Endothelial cell of umbilical vein (primary cell): Measurements from ENCODE around the gene DNAAF2. TPM values are rescaled to one million over a fixed set of nuclear protein-coding genes. Genes with fewer than 3 reads are reported as not detected.

Source experiments
- BruUV-seq: library from RNA; stranded (reverse); fragments of 400-500 nt; replicated peaks from 2 replicates; lab custom pipeline; 2021; lab: Mats Ljungman, UMichigan
- CTCF ChIA-PET: fragments of 300-600, 350-600 bp; sonication (Branson Sonifier 250); formaldehyde crosslinking; loops from one replicate; lab custom pipeline; 2021; ENCODE audit warnings: antibody characterized with exemption, inconsistent platforms; lab: Charles Lee
- POLR2A ChIA-PET: fragments of 300-600, 350-600 bp; sonication (Branson Sonifier 250); formaldehyde crosslinking; loops from one replicate; lab custom pipeline; 2021; ENCODE audit warnings: antibody characterized with exemption, inconsistent platforms; lab: Charles Lee
- DNase-seq: peaks from one replicate; pipeline ENCODE4 v3.0.0-alpha.2; 2011; ENCODE audit warnings: low read depth, low spot score
- FAIRE-seq: peaks from 2 replicates; lab custom pipeline; 2011; peaks lifted over from hg19 to GRCh38; lab: Jason Lieb, UNC
- H2AFZ ChIP-seq: 2 replicates; pipeline ENCODE4 v1.6.0; 2012; ENCODE audit warnings: low read depth, low read length, control low read depth, inconsistent platforms
- H3K27ac ChIP-seq: 2 replicates; pipeline ENCODE4 v1.5.1; 2011; ENCODE audit warnings: low read depth, mild to moderate bottlenecking, control low read depth, low read length, moderate library complexity; ENCODE audit not compliant: insufficient read depth
- H3K27me3 ChIP-seq, 2 experiments: 2 replicates each; pipeline versions ENCODE4 v1.6.0 to v1.6.1; 2011; ENCODE audit warnings: low read length in 2 of 2, mixed read lengths in 1 of 2; ENCODE audit not compliant: control insufficient read depth in 2 of 2, insufficient read depth in 2 of 2
- H3K36me3 ChIP-seq, 2 experiments: 2 replicates in 1 of 2; 3 replicates in 1 of 2; pipeline ENCODE4 v1.5.1; 2011; ENCODE audit warnings: low read length in 2 of 2, mild to moderate bottlenecking in 1 of 2, moderate library complexity in 1 of 2; ENCODE audit not compliant: control insufficient read depth in 2 of 2, insufficient read depth in 2 of 2; ENCODE audit errors: extremely low read depth in 1 of 2
- H3K4me1 ChIP-seq: 3 replicates; pipeline ENCODE4 v1.5.1; 2011; ENCODE audit warnings: mild to moderate bottlenecking, low read length; ENCODE audit not compliant: control insufficient read depth, insufficient read depth; ENCODE audit errors: extremely low read depth
- H3K4me2 ChIP-seq: 2 replicates; pipeline ENCODE4 v1.6.1; 2011; ENCODE audit warnings: low read length, control low read depth, mixed read lengths; ENCODE audit not compliant: insufficient read depth
- H3K4me3 ChIP-seq, 3 experiments: fragments of 200-600 bp in 1 of 3; sonication (generic), shearing (Covaris generic) in 1 of 3; replicated peaks in 1 of 3; 2 replicates each; pipeline ENCODE4 v1.5.1; 2011 to 2016; ENCODE audit warnings: control low read depth in 3 of 3, low read length in 3 of 3, mild to moderate bottlenecking in 2 of 3, inconsistent platforms in 1 of 3, low read depth in 1 of 3, moderate library complexity in 1 of 3; ENCODE audit not compliant: insufficient read depth in 1 of 3
- H3K79me2 ChIP-seq: 2 replicates; pipeline ENCODE4 v1.6.0; 2012; ENCODE audit warnings: low read length, inconsistent platforms; ENCODE audit not compliant: control insufficient read depth, insufficient read depth
- H3K9ac ChIP-seq: replicated peaks from 2 replicates; pipeline ENCODE3; 2011; ENCODE audit warnings: low read length, control low read depth; ENCODE audit not compliant: insufficient read depth; ENCODE audit errors: extremely low read depth
- H3K9me1 ChIP-seq: replicated peaks from 3 replicates; pipeline ENCODE4 v1.6.0; 2011; ENCODE audit warnings: mild to moderate bottlenecking, low read length; ENCODE audit not compliant: control insufficient read depth, insufficient read depth; ENCODE audit errors: extremely low read depth
- H3K9me3 ChIP-seq: replicated peaks from 2 replicates; pipeline ENCODE4 v1.5.1; 2012; ENCODE audit warnings: low read length, inconsistent platforms; ENCODE audit not compliant: control insufficient read depth, insufficient read depth
- H4K20me1 ChIP-seq: replicated peaks from 2 replicates; pipeline ENCODE3; 2011; ENCODE audit warnings: mild to moderate bottlenecking, low read length; ENCODE audit not compliant: control insufficient read depth, insufficient read depth; ENCODE audit errors: extremely low read depth
- EZH2 ChIP-seq: IDR thresholded peaks from 2 replicates; pipeline ENCODE4 v1.6.1; 2012; ENCODE audit warnings: borderline replicate concordance, low read depth, mild to moderate bottlenecking, moderate library complexity, low read length, inconsistent platforms; ENCODE audit not compliant: severe bottlenecking
- FOS ChIP-seq: IDR thresholded peaks from 2 replicates; pipeline ENCODE4 v1.6.1; 2011; ENCODE audit warnings: mild to moderate bottlenecking, low read length, moderate library complexity, borderline replicate concordance; ENCODE audit not compliant: insufficient read depth
- GATA2 ChIP-seq: IDR thresholded peaks from 2 replicates; pipeline ENCODE4 v1.7.0; 2011; ENCODE audit warnings: low read depth, mild to moderate bottlenecking, moderate library complexity, mixed read lengths, low read length; ENCODE audit not compliant: insufficient read length, insufficient read depth
- JUN ChIP-seq: IDR thresholded peaks from 2 replicates; pipeline ENCODE4 v1.6.1; 2011; ENCODE audit warnings: borderline replicate concordance, low read depth; ENCODE audit not compliant: insufficient read length, insufficient read depth
- MYC ChIP-seq: IDR thresholded peaks from one replicate; pipeline ENCODE4 v1.6.1; 2011; ENCODE audit warnings: mild to moderate bottlenecking, low read depth, low read length
- POLR2A ChIP-seq: IDR thresholded peaks from 2 replicates; pipeline ENCODE4 v1.6.1; 2012; ENCODE audit warnings: low read depth, mild to moderate bottlenecking, control low read depth, low read length
- POLR2AphosphoS5 ChIP-seq: IDR thresholded peaks from 2 replicates; pipeline ENCODE4 v1.6.1; 2012; ENCODE audit warnings: low read depth, mild to moderate bottlenecking, control low read depth, low read length, moderate library complexity; ENCODE audit not compliant: insufficient read depth
- dilution Hi-C: fragments of 300-500 bp; cut with MboI; formaldehyde crosslinking; loops from one replicate; pipeline ENCODE4 v1.15.0; 2019; ENCODE audit warnings: low sequenced_read_pairs; ENCODE audit not compliant: extremely low pct_ligation_motif_present
- intact Hi-C: fragments of 100-400 bp; cut with micrococcal nuclease; formaldehyde crosslinking; loops from one replicate; pipeline ENCODE4 v1.10.0; 2022
- polyA plus RNA-seq, 4 experiments: library from polyadenylated mRNA; depleted of rRNA in 3 of 4; stranded (reverse) in 3 of 4; unstranded in 1 of 4; fragments of >200 nt; gene quantifications; 2 replicates each; pipeline versions ENCODE4 v1.2.1 to v1.2.3, GENCODE V29; 2011 to 2012; ENCODE audit warnings: missing spikeins in 1 of 4
- total RNA-seq: library from RNA; stranded (reverse); gene quantifications from 2 replicates; pipeline ENCODE4 v1.2.3, GENCODE V29; 2021
- TF ChIP-seq, protein P1 (sequence below): IDR thresholded peaks from 2 replicates; pipeline ENCODE4 v1.6.1; 2011; ENCODE audit not compliant: insufficient read depth, insufficient read length
- TF ChIP-seq, protein P2 (sequence below), 2 donors: IDR thresholded peaks; 1 replicate in 1 of 2; 2 replicates in 1 of 2; pipeline ENCODE4 v1.5.1; 2011; ENCODE audit warnings: low read length in 2 of 2, mild to moderate bottlenecking in 2 of 2, moderate library complexity in 2 of 2, control low read depth in 1 of 2, inconsistent platforms in 1 of 2, low read depth in 1 of 2; ENCODE audit not compliant: insufficient read depth in 1 of 2; ENCODE audit errors: extremely low read depth in 1 of 2

DNAAF2 gene
- total and polyA plus RNA-seq, 2 donors (not counting 3 experiments of a cell fraction or from before 2014, with no cell fraction given): 3.0 to 5.7 TPM

DNA sequence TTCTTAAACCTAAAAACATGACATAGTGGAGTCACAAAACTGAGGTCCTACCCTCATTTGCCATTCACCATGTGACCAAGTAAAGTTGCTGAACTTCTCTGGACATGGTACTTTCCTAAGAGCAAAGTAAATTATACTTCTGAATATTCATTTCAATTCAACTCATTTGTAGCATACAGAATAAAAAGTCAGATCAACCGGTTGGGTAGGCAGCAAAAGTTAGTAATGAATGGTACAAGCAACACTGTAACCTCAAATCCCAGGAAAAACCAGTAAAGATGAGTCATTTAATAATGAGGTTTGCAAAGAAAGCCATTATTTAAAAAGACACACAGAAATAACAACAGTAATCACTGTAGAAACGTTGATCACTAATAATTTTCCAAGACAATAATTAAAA, 44.2 kb upstream of the DNAAF2 start:
- Histone ChIP-seq H4K20me1 (no peaks in the 10 kb centered on the region), H3K27ac (no peak overlapping the region), H3K79me2 (no peaks in the 10 kb centered on the region), H3K27me3 (no peaks in the 10 kb centered on the region), H3K9me1 (no peaks in the 10 kb centered on the region), H3K4me2 (no peak overlapping the region), H2AFZ (no peak overlapping the region), H3K9me3 (no peaks in the 10 kb centered on the region), H3K4me1 (no peaks in the 10 kb centered on the region), H3K9ac (no peak overlapping the region), H3K4me3 (no peak overlapping the region), H3K36me3 (no peaks in the 10 kb centered on the region)
- intact Hi-C loops: no loop called here
- FAIRE-seq (no peak), DNase-seq (no peak)
- BruUV-seq: no TSS peak
- POLR2A ChIA-PET: no interaction called here
- dilution Hi-C loops: no loop called here
- CTCF ChIA-PET: no interaction called here
- no peak for TF ChIP-seq POLR2AphosphoS5
- TF ChIP-seq, protein P1, sequence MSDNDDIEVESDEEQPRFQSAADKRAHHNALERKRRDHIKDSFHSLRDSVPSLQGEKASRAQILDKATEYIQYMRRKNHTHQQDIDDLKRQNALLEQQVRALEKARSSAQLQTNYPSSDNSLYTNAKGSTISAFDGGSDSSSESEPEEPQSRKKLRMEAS: no peak
- TF ChIP-seq FOS: no peak
- no peak for TF ChIP-seq MYC
- TF ChIP-seq POLR2A: no peak
- TF ChIP-seq EZH2: no peak
- no peak for TF ChIP-seq GATA2
- TF ChIP-seq, protein P2, sequence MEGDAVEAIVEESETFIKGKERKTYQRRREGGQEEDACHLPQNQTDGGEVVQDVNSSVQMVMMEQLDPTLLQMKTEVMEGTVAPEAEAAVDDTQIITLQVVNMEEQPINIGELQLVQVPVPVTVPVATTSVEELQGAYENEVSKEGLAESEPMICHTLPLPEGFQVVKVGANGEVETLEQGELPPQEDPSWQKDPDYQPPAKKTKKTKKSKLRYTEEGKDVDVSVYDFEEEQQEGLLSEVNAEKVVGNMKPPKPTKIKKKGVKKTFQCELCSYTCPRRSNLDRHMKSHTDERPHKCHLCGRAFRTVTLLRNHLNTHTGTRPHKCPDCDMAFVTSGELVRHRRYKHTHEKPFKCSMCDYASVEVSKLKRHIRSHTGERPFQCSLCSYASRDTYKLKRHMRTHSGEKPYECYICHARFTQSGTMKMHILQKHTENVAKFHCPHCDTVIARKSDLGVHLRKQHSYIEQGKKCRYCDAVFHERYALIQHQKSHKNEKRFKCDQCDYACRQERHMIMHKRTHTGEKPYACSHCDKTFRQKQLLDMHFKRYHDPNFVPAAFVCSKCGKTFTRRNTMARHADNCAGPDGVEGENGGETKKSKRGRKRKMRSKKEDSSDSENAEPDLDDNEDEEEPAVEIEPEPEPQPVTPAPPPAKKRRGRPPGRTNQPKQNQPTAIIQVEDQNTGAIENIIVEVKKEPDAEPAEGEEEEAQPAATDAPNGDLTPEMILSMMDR (IDR thresholded peaks at IDR 0.05; ENCODE audit: extremely low read depth in 1 of 2, insufficient read depth in 1 of 2, low read depth in 1 of 2, low read length in 2 of 2): no peak
- TF ChIP-seq JUN: no peak
